ENCODE results near the gene ISG15.
"Not testable (repeated sequence)": the region's sequence is repeated elsewhere in the genome, so short reads cannot be mapped to it uniquely, and the experiment has no call there.

Gene ISG15

DNA sequence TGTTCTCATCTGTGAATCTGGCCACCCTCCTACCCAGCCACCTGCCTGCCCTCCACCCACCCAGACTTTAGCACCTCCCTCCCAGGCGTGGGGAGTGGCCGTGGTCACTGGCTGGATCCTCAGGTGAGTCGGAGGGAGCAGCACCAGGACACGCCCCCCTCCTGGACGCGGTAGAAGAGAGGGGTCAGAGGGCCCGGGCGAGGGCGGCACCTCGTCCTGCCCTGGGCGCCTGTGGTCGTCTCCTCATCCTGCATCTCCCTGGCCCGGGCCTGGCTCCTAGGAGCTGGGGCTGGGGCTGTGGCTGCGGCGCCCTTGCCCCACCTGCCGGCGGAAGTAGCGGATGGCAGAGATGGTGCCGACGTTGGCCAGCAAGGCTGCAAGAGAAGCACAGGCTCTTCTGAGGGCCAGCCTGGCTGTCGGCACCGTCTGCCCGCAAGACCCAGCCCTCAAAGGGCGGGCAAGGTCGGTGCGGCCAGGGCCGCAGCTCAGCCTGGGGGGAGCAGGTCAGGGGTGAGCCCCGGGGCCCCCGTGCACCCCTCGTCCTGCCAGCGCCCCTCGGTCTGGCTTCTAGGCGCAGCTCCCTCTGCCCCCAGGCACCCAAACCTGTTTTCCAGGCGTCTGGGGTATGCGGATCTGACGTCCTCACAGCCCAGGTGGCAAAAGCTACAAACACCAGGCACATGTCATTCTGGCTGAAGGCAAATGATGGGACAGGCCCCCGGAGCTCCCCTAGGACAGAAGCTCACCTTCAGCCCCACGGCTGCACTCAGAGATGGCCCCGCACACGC is 37.2 kb upstream of the ISG15 start:
- DNase-seq = peak; percentile 94

DNA sequence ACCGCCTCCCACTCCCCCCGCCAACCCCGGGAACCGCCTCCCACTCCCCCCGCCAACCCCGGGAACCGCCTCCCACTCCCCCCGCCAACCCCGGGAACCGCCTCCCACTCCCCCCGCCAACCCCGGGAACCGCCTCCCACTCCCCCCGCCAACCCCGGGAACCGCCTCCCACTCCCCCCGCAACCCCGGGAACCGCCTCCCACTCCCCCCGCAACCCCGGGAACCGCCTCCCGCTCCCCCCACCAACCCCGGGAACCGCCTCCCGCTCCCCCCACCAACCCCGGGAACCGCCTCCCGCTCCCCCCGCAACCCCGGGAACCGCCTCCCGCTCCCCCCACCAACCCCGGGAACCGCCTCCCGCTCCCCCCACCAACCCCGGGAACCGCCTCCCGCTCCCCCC is 36.5 kb upstream of the ISG15 start:
- not testable (repeated sequence) for DNase-seq

DNA sequence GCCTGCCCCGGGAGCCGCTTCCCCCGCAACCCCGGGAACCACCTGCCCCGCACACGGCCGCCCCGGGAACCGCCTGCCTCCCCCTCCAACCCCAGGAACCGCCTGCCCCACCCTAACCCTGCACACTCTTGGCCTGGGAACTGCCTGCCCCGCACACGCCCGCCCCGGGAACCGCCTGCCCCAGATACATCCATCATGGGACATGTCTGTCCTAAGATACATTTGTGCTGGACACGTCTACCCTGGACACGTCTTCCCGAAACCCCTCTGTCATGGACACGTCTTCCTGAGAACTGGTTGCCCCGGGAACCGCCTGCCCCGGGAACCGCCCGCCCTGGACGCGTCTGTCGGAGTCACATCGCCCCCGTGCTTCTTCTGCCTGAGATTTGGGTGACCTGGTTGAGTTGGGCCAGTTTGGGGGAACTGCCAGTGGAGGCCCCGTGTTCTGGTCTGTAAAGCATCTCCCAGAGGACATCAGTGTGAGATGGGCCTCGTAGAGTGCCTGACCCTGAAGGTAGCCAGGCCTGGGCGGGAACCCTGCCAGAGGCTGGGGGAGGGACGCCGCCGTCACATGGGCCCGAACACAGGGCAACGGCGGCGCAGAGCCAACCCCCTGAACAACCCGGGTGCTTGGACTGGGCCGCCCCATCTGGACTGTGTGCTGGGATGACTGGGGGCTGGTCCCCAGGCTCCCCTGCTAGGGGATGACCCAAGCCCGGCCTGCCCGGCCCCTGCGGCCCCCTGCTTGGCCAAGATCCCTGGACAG is 35.0 kb upstream of the ISG15 start:
- no peak for DNase-seq

DNA sequence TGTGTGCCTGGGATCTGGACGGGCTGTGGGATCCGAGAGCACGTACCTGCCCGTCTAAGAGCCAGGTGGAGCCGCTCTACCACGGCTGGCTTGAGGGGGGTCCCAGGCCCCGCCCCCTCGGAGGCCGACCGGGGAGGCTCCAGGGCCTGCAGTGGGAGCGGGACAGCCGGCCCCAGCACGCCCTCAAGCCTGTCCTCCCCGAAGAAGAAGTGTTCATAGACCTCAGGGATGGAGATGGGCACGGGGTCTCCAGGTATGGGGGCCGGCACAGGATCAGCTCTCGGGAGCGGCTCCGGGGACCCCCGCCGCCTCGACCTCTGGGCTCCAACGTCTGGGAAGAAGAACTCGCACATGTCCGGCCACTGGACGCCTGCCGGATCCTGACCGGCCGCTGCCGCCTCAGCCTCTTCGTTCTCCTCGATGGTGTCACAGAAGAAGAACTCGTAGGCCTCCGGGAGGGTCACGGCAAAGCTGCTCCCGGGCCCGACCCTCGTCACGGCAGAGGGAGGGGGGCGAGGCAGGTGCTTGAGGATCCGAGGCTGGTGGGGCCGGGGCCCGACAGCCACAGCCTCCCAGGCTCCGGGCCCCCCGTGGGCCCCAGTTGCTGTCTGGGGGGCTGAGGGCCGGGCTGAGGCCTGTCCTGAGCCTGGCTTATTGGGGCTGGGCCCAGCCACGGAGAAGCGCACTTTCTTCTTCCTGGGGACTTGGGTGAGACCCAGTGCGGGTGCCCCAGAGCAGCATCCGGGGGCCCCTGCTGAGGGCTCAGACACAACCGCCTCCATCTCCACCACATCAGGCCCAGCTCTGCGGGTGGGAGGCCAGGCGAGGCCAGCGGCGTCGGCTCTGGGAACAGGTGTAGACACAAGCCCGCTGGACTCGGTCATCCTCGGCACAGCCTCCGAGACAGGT is 34.2 kb upstream of the ISG15 start:
- no peak for DNase-seq

DNA sequence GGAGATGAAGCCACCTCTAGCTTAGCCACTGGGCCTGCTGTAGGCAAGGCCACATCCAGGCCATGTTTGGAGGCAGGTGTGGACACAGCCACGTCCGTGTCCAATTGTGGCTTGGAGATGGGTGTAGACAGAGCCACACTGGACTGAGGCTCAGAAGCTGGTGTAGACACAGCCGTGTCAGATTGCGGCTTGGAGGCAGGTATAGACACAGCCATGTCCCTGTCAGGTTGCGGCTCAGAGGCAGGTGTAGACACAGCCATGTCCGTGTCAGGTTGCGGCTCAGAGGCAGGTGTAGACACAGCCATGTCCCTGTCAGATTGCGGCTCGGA is 33.6 kb upstream of the ISG15 start:
- DNase-seq = no peak

DNA sequence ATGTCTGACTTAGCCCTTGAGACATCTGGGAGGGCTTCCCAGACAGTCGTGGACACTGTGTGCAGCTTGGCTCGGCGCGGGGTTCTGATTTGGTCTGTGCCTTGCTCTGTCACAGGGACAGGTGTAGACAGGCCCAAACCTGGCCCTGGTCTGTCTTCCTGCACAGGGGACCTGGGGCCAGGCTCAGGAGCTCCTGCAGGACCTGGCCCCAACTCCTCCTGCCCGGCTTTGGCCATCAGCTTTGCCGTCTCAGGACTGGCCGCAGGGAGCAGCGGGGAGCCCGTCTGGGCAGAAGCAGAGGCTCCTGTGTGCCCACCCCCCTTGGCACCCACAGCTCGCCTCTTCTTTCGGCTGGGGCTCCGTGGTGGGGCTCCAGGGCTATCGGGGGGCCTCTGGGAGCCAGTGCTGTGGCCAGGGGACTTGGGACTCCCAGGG is 33.1 kb upstream of the ISG15 start:
- DNase-seq = no peak

DNA sequence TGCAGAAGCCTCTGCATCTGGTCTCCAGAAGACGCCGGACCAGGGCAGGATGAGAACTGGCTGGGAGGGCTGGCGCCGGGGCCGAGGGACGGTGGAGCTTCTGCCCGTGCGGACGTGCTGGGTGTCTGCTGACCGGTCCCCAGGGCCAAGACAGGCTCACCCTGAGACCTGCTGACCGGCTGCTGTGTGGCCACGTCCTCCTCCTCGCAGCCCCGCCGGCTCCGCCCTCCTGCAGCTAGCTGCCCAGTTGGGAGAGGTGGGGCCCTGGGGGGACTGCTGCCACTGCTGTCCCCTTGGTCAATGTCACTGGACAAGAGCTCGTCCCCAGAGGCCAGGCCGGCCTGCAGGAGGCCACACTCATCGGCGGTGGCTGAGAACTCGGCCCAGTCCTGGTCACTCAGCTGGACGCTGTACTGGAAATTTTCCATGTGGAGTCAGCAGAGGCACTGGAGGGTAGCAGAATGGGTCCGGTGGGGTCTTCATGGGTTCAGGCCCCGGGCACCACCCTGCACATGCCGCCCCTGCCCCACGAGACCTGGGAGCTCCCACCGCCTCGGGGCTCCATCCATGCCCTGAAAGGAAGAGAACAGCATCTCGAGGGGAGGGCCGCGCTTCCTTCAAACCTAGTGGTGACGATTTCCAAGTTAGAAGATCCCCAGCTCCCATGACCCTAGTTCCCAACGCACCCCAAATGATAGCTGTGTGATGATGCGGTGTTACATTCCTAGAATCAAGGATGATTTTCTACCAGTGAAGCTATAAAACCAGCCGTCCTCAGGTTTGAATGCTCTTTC is 32.5 kb upstream of the ISG15 start:
- DNase-seq = no peak

DNA sequence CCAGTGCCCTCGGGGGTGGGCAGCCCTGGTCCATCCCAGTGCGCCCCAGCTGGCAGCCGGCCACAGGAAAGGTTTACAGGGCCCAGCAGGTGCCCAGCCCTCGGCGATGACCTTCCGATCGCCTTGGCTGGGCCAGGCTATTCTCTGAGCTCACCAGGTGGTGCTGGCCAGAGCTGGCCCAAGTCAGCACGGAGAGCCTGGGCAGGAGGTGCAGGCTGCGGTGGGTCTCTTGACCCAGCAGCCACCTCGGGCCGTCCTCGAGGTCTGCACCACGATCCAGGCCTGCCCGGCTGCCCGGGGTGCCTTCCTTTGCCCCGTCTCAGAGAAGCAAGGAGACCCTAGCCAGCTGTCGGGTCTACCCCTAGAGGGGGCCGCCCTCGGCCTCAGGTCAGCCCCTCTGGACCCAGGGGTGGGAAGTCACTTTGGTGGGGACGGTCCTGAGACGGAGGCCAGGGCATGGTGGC is 31.8 kb upstream of the ISG15 start:
- no peak for DNase-seq

DNA sequence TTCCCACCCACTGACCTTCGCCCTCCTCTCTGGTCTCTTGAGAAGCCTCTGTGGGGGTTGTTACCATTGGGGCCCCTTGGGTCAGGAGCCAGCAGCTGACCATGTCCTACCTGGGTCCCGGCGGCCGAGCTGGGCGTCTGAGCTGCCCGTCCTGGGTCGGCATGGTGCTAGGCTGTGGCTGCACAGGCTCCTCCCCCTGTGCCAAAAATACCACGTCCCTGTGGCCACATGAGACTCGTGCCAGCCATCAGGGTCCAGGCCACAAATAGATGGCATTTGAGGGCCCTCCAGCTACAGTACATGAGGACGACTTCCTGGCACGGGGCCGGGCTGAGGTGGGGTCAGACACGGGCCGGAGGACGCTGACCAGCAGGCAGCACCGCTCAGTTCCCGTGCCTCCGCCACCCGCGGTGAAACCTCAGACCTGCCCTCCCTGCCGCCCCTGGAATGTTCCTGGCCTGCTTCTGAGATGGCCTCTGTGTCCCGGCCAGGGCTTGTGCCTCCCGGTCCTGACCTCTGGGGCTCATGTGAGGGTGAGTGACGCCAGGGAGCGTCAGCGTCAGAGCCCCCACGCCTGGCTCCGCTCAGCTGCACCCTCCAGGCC is 31.2 kb upstream of the ISG15 start, which contains the start of gene PERM1:
PERM1 (minus strand) TSS at position 139 of the 604 bp plus-strand sequence. CDS start 1,064 bp downstream, outside the sequence.
- no peak for DNase-seq

DNA sequence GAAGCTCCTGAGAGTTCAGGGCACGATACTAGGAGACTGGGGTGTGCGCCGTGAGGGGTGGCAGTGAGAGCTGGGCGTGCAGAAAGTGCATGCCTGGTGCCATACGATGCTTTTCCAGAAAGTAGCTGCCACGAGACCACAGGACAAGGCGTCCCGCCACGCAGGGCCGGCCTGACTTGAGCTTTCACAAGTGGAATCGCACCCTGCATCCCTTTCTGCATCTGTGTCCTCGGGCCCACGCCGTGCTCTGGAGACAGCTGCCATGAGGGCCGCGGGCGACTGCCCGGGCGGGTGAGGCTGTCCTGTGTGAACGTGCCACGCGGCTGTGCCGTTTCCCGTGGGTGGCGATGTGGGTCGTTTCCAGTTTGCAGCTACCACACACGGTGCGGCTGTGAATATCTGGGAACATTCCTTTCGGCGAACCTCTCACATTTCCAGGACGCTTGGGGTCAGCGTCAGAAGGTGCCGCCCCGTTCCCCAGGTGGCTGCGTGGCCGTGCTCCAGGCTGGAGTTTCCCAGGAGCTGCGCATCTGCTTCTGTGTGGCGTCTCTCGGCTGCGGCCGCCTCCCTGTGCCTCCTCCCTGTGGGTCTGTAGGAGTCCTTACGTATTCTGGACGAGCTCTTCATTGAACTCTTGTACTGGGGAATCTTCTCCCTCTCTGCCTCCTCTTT is 30.4 kb upstream of the ISG15 start:
- peak; percentile 6 for DNase-seq

DNA sequence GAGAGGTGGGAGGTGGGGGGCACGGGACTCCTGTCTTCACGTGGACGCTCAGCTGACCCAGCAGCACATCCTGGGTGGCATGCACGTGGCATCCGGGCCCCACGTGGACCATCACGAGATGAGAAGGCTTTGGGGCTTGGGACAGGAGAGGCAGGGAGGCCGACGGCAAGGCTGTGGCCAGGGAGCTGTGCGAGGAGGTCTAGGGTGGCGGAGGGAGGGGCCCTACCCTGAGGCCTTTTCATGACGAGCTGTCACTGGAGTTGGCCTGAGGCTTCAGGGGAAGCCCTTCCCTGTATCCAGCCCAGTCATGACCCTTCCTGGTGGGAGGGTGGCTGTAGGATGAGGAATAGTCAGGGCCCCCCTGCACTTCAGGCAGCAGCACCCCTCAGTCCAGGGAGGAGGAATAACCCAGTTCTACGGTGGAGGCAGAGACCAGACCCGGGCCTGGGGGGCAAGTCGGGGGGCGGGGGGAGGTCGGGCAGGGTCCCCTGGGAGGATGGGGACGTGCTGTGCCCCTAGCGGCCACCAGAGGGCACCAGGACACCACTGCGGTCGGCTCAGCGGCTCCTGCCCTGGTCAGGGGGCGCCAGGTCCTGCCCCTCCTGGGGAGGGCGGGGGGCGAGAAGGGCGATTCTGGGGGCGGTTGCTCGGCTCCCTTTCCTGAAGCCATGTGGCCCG is 29.4 kb upstream of the ISG15 start:
- DNase-seq = peak; percentile 67

DNA sequence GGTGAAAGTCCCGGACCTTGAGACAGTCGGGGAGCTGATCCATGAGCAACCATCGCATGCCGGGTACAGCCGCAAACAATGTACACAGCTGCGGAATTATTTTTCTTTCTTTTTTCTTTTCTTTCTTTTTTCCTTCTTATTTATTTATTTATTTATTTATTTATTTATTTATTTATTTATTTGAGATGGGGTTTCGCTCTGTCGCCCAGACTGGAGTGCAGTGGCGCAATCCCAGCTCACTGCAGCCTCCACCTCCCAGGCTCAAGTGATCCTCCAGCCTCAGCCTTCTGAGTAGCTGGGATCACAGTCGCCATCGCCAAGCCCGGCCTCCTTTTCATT is 28.9 kb upstream of the ISG15 start:
- no peak for DNase-seq

DNA sequence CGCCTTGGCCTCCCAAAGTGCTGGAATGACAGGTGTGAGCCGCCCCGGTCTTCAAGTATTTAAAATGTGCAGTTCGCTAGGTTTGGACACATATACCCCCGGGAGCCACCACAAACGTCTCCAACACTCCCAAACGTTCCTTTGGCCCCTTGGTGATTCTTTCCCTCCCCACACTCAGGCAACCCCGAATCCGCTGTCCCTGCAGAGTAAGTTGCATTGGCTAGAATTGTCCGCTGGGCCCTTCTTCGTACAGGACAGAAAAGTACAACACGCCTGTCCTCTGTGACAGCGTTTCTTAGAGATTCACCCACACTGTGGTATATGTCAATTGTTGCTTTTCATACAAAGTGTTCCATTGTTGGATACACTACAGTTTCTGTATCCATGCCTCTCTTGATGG is 28.2 kb upstream of the ISG15 start:
- DNase-seq = no peak

DNA sequence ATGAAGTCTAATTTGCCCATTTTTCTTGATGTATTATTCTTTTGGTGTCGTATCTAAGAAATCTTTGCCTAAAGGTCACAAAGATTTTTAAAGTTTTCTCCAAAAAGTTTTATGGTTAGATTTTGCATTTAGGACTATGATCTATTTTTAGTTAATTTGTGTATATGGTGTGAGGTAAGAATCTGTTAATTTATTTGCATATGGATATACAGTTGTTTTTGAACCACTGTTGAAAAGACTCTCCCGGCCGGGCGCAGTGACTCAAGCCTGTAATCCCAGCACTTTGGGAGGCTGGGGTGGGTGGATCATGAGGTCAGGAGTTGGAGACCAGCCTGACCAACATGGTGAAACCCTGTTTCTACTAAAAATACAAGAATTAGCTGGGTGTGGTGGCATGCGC is 25.2 kb upstream of the ISG15 start:
- DNase-seq = not testable (repeated sequence)

DNA sequence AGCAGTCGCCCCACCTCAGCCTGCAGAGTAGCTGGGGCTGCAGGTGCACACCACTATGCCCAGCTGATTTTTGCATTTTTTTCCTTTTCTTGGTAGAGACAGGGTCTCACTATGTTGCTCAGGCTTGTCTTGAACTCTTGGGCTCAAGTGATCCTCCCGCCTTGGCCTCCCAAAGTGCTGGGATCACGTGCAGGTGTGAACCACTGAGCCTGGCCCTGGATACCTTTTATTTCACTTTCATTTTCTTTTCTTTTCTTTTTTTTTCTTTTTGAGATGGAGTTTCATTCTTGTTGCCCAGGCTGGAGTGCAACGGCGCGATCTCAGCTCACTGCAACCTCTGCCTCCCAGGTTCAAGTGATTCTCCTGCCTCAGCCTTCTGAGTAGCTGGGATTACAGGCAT is 22.0 kb upstream of the ISG15 start:
- DNase-seq = not testable (repeated sequence)

DNA sequence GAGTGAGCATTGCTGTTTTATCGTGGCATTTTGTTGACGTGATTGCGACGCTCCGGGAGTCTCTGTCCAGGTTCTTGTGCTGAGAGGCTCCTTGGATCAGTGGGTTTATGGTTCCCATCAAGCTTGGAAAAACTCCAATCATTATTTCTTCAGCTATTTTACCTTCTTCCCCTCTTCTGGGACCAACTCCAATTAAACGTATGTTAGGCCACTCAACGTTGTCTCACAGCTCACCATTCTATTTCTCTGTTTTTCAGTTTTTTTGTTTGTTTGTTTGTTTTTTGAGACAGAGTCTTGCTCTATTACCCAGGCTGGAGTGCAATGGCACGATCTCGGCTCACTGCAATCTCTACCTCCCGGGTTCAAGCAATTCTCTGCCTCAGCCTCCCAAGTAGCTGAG is 21.4 kb upstream of the ISG15 start:
- DNase-seq = no peak

DNA sequence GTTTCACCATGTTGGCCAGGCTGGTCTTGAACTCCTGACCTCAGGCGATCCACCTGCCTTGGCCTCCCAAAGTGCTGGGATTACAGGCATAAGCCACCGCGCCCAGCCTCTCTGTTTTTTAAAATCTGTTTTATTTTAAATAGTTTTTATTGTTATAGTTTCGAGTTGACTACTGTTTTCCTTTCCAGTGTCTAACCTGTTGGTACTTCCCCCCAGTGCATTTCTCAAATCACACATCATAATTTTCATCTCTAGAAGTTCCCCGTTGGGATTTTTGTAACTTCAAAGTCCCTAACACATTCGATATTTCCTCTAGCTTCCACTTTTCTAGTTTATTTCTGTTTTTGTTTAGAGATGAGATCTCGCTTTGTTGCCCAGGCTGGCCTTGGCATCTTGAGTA is 20.9 kb upstream of the ISG15 start:
- no peak for DNase-seq

DNA sequence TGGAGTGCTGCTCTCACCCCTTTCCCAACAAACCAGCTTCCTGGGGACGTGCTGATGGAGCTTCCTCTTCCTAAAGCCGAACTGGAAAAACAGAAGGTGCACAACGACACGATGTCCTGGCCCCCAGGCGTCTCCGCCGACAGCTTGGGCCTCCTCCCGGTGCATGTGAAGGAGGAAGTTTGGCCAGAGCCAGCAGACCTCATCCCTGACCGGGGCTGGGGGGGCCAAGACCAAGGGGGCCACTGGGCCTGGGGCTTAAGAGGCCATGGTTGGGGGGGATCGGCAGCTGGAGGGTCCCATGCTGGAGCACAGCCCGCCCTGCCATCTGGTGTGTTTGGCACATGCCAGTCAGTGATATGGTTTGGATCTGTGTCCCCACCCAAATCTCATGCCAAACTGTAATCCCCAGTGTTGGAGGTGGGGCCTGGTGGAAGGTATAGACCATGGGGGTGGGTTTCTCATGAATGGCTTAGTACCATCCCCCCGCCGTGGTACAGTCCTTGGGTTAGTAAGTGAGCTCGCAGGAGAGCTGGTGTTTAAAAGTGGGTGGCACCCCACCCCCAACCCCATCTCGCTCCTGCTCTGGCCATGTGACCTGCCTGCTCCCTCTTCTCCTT is 19.8 kb upstream of the ISG15 start:
- DNase-seq = no peak

DNA sequence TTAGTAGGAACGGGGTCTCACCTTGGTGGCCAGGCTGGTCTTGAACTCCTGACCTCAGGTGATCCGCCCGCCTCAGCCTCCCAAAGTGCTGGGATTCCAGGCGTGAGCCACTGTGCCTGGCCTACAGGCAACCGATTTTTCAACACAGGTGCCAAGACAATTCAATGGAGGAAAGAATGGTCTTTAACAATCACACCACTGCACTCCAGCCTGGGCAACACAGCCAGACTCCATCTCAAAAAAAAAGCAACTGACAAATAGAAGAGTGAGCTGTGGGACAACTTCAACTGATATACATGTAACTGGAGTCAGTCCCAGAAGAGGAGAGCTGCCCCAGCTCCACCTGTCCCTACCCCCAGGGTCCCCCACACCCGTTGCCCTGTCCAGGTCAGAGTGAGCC is 18.8 kb upstream of the ISG15 start:
- DNase-seq = not testable (repeated sequence)
